ENCODE measurements around the gene DZIP1. TPM values are rescaled to one million over a fixed set of nuclear protein-coding genes. Genes with fewer than 3 reads are reported as not detected.

DZIP1 gene
- total and polyA plus RNA-seq, 2 of the 13 experiments (the other 11 are each of a cell fraction or from before 2014, with no cell fraction given) = 11.0 to 36.7 TPM

DNA sequence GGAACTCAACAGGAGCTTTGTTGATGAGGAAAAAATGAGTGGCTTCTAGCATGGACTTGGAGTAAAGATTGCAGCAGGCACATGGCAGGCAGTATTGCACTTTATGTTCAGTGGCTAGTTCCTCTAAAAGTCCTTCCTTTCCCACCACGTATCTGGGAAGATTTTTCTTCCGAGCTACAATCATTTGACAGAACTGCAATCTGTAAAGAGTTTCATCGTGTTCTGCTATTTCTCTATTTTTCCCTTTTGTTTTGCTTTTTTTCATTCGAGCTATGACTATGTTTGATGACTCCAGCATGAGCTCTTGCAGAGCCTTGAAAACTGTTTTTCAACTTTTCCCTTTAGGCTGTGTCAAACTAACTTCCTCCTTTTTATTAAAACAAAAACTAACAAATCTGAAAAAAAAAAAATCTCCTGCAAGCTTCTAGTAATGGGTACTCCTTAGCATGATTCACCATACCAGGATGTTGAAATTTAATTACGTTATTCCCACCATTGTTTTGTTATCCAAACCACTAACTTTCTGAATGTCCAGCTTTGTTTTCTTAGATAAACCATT, 79.7 kb downstream of the DZIP1 start:
- Histone ChIP-seq H3K27ac (ENCODE audit: extremely low read length, insufficient read depth, low read length) (no peak overlapping the region), H3K4me2 (ENCODE audit: low read depth, low read length) (no peak overlapping the region), H3K27me3 (ENCODE audit: control insufficient read depth in 1 of 2, insufficient read depth in 2 of 2, low read length in 2 of 2) (no peaks in the 10 kb centered on the region), H3K9ac (ENCODE audit: insufficient read depth, low read depth, low read length) (no peak overlapping the region), H2AFZ (ENCODE audit: low read length) (no peak overlapping the region), H3K9me3 (ENCODE audit: low read length) (no peaks in the 10 kb centered on the region), H3K36me3 (replicated peaks in 1 of 2; ENCODE audit: control insufficient read depth in 1 of 2, insufficient read depth in 2 of 2, low read length in 2 of 2) (no peaks in the 10 kb centered on the region), H3K79me2 (ENCODE audit: insufficient read depth, low read length) (no peaks in the 10 kb centered on the region), H3K4me3 (replicated peaks in 1 of 3; ENCODE audit: insufficient read depth in 1 of 3, low read depth in 2 of 3, low read length in 3 of 3) (no peak overlapping the region), H4K20me1 (ENCODE audit: insufficient read depth, low read length) (no peaks in the 10 kb centered on the region), H3K4me1 (ENCODE audit: insufficient read depth, low read length) (peaks cover under 1% of the 10 kb centered on the region; the same call in 1 of the 2 replicates)
- FAIRE-seq (no peak), ATAC-seq (no peak), DNase-seq (ENCODE audit: low spot score) (no peak)
- ChIA-PET CTCF (ENCODE audit: low intra/inter-chr PET ratio, low total read pairs) (no interaction called here), POLR2A (interaction anchor here (0.7 kb wide), 1 partner anchor 8 kb away, joined by 3 read pairs; no protein-coding TSS in a partner anchor)
- in situ Hi-C loops (cut with HindIII; ENCODE audit: extremely low pct_ligation_motif_present, low pct_unique_long_range_greater_than_20kb) (no loop called here), intact Hi-C loops (cut with micrococcal nuclease; ENCODE audit: unreplicated experiment) (no loop called here)
- no TSS peak for BruUV-seq (replicated peaks)
- WGBS (ENCODE audit: low lambda C conversion rate) = 11% methylated on average over 5 of the region's 5 CpGs
- TF ChIP-seq, protein P1, sequence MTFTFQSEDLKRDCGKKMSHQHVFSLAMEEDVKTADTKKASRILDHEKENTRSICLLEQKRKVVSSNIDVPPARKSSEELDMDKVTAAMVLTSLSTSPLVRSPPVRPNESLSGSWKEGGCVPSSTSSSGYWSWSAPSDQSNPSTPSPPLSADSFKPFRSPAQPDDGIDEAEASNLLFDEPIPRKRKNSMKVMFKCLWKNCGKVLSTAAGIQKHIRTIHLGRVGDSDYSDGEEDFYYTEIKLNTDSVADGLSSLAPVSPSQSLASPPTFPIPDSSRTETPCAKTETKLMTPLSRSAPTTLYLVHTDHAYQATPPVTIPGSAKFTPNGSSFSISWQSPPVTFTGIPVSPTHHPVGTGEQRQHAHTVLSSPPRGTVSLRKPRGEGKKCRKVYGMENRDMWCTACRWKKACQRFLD (CRISPR knock-in tag; IDR thresholded peaks at IDR 0.05; ENCODE audit: borderline replicate concordance) = no peak
- TF ChIP-seq KLF15 (CRISPR knock-in tag; IDR thresholded peaks at IDR 0.05; ENCODE audit: borderline replicate concordance) (no peak), FLYWCH1 (CRISPR knock-in tag; IDR thresholded peaks at IDR 0.05) (no peak), NFATC3 (CRISPR knock-in tag; IDR thresholded peaks at IDR 0.05) (no peak), GATAD2A (CRISPR knock-in tag; IDR thresholded peaks at IDR 0.05) (no peak), HNRNPLL (IDR thresholded peaks at IDR 0.05; ENCODE audit: low read depth, low read length, poor library complexity, severe bottlenecking) (no peak), RCOR2 (CRISPR knock-in tag; IDR thresholded peaks at IDR 0.05) (no peak), ZNF30 (CRISPR knock-in tag; IDR thresholded peaks at IDR 0.05) (no peak), ARHGAP35 (CRISPR knock-in tag; IDR thresholded peaks at IDR 0.05; ENCODE audit: borderline replicate concordance) (no peak), NCOA2 (CRISPR knock-in tag; IDR thresholded peaks at IDR 0.05) (no peak), ARNTL (CRISPR knock-in tag; IDR thresholded peaks at IDR 0.05) (no peak)
- TF ChIP-seq, protein P2, sequence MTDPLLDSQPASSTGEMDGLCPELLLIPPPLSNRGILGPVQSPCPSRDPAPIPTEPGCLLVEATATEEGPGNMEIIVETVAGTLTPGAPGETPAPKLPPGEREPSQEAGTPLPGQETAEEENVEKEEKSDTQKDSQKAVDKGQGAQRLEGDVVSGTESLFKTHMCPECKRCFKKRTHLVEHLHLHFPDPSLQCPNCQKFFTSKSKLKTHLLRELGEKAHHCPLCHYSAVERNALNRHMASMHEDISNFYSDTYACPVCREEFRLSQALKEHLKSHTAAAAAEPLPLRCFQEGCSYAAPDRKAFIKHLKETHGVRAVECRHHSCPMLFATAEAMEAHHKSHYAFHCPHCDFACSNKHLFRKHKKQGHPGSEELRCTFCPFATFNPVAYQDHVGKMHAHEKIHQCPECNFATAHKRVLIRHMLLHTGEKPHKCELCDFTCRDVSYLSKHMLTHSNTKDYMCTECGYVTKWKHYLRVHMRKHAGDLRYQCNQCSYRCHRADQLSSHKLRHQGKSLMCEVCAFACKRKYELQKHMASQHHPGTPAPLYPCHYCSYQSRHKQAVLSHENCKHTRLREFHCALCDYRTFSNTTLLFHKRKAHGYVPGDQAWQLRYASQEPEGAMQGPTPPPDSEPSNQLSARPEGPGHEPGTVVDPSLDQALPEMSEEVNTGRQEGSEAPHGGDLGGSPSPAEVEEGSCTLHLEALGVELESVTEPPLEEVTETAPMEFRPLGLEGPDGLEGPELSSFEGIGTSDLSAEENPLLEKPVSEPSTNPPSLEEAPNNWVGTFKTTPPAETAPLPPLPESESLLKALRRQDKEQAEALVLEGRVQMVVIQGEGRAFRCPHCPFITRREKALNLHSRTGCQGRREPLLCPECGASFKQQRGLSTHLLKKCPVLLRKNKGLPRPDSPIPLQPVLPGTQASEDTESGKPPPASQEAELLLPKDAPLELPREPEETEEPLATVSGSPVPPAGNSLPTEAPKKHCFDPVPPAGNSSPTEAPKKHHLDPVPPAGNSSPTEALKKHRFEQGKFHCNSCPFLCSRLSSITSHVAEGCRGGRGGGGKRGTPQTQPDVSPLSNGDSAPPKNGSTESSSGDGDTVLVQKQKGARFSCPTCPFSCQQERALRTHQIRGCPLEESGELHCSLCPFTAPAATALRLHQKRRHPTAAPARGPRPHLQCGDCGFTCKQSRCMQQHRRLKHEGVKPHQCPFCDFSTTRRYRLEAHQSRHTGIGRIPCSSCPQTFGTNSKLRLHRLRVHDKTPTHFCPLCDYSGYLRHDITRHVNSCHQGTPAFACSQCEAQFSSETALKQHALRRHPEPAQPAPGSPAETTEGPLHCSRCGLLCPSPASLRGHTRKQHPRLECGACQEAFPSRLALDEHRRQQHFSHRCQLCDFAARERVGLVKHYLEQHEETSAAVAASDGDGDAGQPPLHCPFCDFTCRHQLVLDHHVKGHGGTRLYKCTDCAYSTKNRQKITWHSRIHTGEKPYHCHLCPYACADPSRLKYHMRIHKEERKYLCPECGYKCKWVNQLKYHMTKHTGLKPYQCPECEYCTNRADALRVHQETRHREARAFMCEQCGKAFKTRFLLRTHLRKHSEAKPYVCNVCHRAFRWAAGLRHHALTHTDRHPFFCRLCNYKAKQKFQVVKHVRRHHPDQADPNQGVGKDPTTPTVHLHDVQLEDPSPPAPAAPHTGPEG (CRISPR knock-in tag; IDR thresholded peaks at IDR 0.05) = no peak
- TF ChIP-seq, protein P3, sequence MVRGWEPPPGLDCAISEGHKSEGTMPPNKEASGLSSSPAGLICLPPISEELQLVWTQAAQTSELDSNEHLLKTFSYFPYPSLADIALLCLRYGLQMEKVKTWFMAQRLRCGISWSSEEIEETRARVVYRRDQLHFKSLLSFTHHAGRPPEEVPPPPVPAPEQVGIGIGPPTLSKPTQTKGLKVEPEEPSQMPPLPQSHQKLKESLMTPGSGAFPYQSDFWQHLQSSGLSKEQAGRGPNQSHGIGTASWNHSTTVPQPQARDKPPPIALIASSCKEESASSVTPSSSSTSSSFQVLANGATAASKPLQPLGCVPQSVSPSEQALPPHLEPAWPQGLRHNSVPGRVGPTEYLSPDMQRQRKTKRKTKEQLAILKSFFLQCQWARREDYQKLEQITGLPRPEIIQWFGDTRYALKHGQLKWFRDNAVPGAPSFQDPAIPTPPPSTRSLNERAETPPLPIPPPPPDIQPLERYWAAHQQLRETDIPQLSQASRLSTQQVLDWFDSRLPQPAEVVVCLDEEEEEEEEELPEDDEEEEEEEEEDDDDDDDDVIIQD (CRISPR knock-in tag; IDR thresholded peaks at IDR 0.05; ENCODE audit: low read depth) = no peak
- TF ChIP-seq, protein P4, sequence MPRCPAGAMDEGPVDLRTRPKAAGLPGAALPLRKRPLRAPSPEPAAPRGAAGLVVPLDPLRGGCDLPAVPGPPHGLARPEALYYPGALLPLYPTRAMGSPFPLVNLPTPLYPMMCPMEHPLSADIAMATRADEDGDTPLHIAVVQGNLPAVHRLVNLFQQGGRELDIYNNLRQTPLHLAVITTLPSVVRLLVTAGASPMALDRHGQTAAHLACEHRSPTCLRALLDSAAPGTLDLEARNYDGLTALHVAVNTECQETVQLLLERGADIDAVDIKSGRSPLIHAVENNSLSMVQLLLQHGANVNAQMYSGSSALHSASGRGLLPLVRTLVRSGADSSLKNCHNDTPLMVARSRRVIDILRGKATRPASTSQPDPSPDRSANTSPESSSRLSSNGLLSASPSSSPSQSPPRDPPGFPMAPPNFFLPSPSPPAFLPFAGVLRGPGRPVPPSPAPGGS (CRISPR knock-in tag; IDR thresholded peaks at IDR 0.05) = no peak

Data from HepG2 (cell line).